NCI-H1694 (cell line): ENCODE results near the gene CALML5.

ENCODE experiments used
- DNase-seq: peaks from one replicate; lab custom pipeline; 2025; lab: John Stamatoyannopoulos, UW

CALML5 gene

DNA sequence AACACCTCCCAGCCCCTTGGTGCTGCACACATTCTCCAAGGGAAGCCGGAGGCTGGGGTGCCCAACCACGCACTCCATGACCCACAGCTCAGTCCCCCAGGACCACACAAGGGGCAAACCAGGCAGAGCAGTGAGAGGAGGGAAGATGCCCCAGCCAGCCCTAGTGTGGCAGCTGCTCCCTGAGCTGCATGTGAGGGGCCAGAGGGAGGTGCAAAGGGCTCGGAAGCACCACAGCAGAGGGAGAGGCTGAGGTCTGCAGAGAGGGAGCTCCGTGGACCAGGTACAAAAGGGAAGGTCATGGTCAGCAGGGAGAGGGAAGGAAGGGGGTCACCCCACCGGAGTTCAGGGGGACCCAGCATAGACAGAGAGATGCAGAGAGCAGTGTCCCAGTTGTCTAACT lies 1.5 kb upstream of the CALML5 start:
- no peak for DNase-seq

DNA sequence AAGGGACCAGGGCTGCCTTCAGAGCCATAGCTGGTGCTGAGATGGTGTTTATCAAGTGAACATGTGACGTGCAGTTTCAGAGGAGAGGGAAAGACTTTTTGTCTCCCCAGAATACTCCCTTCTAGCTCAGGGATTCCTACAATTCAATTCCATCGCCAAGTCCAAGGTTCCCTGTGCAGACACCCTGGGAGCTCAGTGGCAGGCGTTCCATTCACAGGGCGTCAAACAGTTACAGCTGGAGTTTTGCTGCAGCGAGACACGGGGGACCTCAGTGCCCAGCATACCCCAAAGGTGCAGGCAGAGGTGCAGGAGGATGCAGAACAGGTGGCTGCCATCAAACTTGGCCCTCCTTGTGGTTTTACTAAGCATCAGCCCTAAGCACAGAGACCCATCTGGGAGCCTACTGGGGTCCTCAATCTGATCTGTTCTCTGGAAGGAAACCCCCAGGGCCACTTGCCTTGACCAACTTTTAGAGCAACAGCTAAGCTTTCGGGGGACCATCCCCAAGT lies 846 bp upstream of the CALML5 start:
- DNase-seq, result no peak

DNA sequence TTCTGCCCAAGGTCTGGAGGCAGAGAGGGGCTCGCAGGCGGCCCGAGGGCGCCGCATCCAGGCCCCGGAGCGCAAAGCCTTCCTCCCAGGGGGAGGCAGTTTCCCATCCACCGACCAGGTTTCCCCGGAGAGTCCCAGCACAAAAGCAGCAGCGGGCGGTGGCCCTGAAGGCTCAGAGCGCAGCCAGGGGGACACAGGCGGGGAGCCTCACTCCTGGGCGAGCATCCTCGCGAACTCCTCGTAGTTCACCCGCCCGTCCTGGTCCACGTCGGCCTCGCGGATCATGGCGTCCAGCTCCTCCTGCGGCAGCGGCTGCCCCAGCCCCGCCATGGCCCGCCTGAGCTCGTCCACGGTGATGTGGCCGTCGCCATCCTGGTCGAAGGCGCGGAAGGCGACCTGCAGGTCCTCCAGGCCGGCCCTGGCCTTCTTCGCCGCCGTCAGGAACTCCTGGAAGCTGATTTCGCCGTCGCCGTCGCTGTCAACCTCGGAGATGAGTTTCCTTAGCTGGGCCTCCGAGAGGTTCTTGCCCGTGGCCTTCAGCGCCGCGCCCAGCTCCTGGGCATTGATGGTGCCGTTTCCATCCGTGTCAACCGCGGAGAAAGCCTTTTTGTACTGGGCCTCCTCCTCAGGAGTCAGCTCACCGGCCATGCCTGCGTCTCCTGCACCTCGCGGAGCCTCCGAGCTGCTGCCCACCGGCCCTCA lies 428 bp downstream of the CALML5 start:
- no peak for DNase-seq

DNA sequence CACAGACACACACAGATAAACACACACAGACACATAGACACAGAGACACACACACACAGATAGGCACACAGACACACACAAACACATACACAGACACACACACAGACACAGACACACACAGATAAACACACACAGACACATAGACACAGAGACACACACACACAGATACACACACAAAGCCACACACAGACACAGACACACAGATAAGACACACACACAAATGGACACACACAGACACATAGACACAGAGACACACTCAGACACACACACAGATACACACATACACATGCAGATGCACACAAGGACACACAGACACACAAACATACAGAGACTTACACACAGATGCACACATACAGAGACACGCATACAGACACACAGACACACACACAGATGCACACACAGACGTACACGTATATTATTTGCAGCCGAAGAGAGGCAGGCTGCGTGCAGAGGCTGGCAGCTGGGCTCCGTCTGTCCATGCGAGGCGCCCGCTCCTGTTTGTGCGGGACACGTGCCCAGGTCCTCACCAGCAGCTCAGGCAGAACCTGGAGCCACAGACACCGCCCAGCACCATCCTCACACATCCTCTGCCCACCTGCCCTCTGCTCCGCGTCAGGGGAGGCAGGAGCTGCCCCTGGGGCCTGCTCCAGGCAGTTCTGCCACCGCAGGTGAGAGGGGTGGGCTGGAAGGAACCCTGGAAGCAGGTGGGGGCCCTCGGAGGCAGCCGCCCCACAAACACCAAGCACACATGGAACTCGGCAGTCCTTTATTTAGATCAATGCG lies 1.2 kb downstream of the CALML5 start:
- no peak for DNase-seq

DNA sequence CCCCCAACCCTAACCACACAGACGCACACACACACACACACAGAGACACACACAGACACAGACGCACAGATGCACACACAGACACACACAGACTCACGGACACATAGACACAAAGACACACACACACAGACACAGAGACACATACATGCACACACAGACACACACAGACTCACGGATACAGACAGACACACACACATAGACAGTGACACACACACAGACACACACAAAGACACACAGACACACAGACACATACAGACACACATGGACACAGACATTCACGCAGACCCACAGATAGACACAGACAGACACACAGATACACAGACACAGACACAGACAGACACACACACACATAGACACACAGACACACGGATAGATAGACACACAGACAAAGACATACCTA lies 2.1 kb downstream of the CALML5 start:
- DNase-seq, result no peak

DNA sequence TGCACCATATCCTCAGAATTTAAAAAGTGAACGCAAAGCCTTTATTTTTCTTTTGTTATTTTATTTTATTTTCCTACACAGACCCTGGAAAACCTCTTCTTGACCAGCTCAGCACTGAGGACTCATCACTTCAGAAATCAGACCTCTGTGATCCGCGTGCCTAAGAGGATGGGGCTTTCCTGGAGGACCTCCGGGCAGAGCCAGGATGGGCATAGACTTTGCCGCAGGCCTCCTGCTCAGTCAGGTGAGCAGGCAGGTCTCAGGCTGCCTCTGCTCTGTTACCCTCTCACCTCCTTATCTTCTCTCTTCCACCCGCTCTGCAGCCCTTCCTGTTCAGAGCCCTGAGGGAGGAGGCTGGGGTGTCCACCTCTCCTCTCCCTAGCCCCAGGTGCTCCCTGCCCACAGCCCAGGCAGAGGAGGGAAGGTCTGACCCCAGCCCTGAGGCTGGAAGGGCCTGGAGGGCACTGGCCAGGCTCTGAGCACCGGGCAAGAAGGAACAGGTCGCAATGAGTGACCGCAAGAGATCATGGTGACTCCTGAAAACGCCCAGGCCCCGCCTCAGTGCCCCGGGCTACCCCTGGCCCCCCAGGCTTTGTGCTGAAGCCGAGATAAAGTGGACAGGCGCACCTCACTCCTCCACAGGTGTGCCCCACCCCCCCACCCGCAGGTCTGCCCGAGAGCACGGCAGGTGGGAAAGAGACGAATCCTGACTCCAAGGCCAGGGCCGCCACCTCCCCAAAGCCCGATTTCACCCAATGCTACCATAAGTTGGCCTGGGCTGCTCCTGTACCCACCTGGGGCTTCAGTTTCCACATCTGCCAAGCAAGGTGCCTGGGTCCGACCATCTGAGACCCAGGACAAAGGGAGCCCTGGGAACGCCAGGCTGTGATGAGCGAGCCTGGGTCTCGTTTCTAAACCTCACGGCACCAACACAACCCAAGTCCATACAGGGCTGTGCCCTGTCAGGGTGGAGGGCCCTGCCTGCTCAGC lies 2.8 kb downstream of the CALML5 start:
- DNase-seq, result no peak

DNA sequence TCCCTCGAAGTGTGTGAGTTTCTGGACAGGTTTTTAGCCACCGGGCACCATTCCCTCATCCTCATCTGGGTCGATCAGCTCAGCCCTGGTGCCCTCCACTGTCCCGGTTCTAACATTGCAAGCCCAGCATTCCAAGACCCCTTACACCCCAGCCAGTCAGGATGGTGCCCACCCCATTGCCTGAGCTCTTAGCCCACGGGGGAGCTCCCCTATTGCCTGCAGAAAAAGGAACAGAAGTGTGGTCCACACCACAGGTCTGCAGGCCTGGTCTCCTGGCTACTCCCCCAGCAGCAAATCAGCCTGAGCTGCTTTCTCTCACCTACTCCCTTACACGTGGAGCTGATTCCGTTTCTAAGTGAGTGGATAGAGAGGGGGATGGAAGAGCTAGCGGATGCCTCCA lies 4.8 kb downstream of the CALML5 start:
- DNase-seq, result no peak

DNA sequence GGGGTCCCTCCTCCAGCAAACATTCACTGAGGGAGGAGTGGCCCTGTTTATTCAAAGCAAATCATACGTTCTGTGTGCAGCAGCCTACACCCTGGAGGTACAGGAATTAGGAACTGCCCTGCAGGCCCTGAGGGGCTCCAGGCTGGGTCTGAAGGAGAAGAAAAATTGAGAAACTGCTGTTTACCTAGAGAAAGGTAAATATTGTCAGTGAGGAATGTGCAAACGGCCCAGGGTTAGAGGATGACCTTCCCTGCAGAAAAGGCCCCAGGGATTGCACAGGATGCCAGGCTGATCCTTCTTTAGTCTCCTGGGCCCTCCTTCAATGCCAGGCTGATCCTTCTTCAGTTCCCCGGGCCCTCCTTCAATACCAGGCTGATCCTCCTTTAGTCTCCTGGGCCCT lies 5.7 kb downstream of the CALML5 start:
- no peak for DNase-seq

DNA sequence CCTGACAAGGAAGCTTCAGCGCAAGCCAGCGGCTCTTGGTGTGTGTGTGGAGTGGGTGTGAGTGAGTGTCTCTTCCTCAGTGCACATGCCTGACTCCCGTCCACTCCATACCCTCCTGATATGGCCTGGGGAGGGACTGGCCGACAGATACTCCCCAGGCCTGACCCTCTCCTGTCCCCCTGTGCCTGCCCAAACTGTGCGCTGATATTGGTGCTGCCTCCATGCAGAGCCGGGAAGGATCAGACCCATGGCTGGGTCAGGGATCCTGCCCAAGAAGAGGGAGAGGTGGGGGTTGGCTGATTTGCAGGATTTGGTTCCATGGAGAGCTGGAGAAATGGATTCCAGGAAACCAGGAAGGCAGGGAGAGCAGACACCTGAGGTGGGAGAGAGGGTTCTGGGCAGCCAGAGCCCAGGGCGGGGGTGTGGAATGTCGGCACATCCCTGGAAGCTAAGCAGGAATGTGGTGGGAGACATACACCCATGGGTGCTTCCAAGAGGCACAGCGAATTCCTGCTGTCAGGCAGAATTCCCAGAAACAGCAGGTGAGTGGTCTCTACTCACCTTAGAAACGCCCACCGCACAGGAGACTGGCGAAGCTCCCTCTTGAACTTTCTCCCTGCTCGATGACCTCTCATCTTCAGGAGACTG lies 6.3 kb downstream of the CALML5 start:
- DNase-seq, result no peak

DNA sequence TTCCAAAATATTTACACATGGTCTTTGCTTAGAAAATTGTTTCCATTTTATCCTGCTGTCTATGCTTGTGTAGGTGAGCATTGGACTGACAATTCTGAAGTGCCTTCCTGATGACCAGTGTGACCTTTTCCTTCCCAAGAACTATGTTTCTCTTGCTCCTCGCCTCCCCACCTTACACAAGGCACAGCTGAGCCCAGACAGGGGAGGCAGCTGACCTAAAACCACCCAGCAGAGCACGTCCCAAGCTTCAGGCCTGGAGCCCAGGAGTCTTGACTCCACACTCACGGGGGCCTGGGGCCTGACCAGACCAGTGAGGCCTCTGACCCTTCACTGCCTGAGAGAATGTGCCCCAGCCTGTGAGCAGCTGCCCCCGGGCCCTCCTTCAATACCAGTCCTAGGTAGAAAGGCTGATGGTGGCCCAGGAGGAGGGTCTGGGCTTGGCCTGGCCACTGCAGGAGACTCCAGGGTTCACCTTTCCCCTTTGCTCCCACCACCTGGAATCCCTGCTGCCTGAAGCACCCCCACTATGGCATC lies 7.0 kb downstream of the CALML5 start:
- DNase-seq, result no peak

DNA sequence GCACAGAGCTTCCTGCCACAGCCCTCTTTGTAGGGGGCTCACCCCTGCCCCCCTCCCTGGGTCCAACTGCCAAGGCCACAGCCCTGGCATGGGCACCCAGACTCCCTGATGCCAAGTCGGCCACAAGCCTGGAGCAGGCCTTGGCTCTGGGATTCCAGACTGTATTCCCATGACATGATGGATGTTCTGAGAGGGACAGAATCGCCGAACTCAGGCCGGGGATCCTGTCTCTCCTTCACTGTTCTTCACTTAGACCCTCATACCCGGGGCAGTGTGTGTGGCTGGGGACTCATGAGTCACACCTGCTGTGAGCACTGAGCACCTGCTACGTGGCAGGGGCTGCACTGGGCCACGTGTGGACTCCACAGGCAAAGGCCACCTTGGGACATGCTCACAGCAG lies 7.9 kb downstream of the CALML5 start:
- DNase-seq, result no peak

DNA sequence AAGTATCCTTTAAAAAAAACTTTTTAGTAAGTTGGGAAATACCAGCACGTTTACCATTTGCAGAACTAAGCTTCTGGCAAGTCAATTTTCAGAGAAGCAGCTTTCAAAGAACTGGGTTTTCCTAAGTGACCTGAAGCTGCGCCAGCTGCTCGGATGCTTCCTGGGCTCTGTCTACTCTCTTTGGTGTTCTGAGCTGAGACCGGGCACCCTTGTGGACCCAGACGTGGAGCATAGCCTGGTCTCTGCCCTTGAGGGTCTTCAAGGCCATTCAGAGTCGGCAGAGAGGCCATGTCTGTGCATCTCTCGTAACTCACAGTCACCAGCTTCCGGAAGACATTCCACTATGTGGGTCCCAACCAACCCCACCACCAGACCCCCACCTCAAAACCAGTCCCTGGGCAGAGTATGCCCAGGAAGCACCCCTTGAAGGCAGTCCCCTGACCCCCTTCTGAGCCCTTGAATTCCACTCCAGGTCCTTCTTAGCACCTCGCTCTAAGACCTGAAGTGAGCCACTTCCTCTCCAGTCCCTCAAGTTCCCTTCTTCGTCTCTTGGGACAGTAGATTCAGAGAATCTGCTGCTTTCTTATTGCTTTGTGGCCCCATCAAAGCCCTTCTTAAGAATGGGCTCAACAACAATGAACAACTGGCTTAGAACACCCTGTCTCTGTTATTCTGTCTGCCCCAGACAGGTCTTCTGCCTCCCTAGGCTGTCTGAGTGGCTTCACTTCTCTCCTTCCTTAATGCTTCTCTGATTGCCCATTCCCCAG lies 8.5 kb downstream of the CALML5 start:
- DNase-seq, result no peak

DNA sequence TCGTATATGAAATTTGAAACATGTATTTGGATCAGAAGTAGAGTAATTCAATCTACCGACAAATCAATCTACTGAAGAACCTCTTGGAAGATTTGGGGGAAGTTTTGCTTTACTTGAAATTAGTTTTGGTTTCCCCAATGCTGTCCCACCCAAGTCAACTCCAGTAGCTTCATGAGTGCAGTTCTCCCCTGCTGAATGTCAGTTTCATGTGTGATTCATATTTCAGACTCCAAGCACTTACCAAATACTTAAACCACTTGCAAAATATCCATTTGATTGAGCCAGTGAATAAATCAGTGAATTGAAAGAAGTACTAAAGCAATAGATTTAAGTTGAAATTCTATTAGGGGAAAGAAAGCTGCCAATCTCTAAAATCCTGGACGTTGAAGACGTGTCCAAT lies 9.3 kb downstream of the CALML5 start:
- DNase-seq, result no peak

DNA sequence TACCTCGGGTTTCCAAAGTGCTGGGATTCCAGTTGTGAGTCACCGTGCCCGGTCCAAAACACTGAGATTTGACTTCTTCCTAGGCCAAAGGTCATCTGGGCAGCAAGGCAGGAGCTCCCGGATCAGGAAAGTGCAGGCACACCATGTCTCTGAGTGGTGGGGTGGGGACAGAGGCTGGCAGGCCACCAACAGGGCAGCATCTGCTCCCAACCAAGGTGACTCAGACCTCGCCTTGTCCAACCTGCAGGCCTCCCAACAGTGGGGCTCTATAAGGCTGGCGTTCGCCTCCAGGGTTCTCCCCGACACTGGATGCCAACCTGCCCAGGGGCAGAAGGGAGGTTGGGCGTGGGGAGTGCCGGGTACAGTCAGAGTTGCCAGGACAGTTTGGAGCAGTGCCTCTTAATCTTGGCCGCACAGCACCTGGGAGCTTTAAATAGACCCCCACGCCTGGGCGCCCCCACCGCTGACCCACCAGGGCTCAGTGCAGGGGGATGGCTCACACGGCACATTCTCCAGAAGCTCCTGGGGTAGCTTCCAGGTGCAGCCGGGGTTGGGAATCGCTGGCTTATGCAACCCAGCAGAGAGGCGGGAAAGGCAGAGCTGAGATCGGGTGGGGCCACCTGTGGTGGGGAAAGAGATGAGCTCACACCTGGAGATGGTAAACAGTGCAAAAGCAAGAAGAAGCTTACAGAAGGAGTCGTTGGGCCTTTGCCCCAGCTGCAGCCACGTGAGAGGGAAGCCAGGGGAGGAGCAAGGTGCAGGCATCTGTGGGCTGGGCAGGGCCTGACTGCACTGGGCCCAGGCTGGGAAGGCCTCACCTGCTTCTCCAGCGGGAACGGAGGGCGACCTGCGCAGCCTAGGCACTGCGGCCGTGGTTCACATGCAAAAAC lies 10.9 kb downstream of the CALML5 start:
- no peak for DNase-seq

DNA sequence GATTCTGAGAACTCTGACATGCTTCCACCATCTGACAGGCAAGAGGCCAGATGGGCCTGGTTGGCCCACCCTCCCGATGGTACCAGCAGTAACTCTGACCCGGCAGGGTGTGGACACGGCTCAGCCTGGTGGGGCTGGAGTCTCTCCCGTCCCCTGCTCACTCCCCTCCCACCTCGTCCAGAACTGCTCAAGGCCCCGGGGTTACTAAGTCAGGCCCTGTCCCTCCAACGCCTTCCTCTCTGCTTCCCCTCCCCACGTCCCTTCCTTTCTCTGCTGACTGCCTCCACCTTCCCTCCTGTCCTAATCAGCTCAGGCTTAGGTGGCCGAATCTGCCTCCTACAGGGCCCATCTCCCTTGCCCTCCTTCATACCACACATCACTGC lies 12.5 kb downstream of the CALML5 start:
- no peak for DNase-seq

DNA sequence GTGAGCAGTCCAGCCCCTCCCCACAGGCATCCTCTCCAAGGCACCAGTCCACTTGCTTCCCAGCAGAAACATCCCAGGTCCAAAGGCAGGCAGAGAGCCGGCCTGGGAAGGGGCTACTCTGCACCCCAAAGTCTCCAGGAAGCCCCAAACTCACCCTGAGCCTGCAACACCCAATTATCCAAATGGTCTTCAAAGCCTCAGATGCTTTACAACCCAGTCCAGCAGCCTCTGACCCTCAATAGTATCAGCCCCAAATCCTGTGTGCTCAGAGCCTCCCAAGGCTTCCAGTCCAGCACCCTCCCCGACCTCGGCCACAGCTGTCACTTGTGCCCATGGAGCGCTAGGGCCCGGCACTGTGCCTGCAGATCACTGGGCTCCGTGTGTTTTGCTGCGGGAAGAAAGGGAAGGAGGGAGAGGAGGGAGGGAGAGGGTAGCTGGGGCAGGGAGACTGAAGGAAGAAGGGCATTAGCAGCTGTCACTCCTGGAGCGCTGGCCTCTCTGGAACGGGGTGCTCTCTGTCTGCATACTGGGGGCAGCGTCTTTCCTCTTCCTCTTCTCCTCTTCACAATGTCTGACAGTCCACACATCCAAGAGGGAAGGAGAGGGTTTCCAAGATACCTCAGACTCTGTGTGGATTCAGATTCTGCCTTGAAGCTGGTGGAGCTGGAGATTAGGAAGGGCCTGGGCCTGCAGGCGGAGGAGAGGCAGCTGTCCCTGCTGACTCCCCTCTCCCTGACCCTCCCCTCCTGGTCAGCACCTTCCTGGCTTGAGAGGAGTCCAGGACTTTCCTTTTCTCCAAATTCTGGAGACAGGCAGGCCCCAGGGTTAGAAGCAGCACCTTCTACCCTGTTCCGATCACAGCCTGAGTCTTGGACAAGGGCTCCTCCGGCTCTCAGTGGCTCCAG lies 13.2 kb downstream of the CALML5 start:
- DNase-seq, result no peak

DNA sequence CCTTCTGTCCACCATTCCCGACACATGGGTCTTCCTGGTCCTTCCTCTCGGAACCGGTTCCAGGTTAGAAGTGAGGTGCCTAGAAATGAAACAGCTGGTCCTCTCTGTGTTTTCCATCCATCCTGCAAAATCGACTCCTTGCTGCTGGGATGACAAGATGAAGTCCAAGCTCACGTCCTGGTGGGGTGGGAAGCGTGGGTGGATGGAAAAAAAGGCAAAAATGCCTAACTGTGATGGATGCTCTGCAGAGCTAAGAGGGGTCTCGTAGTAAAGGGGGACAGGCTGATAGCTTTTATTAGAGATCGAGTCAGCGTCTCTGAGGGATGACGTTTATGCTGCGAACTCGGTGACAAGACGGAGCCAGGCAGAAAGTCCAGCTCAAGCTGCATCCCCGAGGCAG lies 14.1 kb downstream of the CALML5 start:
- no peak for DNase-seq

DNA sequence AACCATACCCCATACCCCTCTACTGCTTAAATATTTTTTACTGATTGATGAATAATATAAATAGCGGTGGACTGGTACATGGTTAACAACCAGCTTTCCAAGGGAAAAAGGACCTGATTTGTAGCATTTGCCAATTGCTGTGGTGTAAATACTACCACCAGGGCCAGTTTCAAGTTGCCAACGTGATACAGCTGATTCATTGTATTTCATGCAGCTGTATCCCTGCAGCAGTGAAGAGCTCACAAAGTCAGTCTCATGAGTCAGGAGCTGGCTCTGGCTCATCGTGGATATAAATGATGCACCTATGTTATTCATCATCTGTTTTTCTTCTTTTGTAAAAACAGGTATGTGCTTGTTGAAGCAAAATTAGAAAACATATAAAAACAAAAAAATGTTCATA lies 15.2 kb downstream of the CALML5 start:
- no peak for DNase-seq

DNA sequence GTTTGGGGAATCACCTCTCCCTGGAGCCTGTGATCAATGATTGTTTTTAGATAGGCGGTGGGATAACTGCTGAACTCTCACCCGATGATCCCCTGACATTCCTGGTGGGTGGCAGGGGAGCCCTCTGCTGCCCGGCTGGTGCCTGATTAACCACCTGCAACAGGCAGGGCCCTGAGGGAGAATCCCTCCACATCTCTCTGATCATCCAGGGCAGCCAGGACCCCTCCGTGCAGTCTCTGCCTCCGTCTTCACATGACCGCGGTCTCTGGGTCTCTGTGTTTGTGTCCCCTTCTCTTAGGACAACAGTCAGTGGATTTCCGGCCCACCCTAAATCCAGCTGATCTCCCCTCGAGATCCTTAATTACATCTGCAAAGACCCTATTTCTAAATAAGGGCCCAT lies 17.4 kb downstream of the CALML5 start:
- DNase-seq, result no peak
